Tibial nerve (tissue), 3 donors: ENCODE results near the gene GPRC5D.

Experiments
- POLR2A ChIP-seq, 2 donors: fragments of 450-650 bp; IDR thresholded peaks; one replicate each; pipeline ENCODE4 v1.6.1; 2017; ENCODE audit warnings: antibody characterized with exemption in 2 of 2, mild to moderate bottlenecking in 2 of 2, moderate library complexity in 2 of 2
- TF ChIP-seq, protein P1 (sequence below), 5 experiments: fragments of 200-600 bp in 3 of 5; fragments of 450-650 bp in 2 of 5; sonication (generic) in 3 of 5; IDR thresholded peaks; one replicate each; pipeline ENCODE4 v1.5.1; 2016 to 2019; ENCODE audit warnings: antibody characterized with exemption in 5 of 5, mild to moderate bottlenecking in 3 of 5, moderate library complexity in 2 of 5

DNA sequence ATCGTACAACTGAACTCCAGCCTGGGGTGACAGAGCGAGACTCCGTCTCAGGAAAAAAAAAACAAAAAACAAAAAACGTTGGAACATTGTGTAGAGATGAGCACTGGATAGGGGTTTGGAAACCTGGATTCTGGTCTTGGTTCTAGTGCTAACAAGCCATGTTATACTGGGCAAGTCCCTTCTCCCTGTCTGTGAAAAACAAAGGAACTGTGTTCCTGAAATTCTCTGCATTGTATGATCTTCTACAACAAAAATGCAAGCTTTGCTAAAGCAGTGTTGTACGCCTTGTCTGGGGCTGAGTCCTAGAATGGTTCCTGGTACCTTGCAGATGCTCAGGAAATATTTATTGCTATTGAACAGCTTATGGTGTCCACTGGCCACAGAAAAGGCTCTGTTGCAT is 13.4 kb downstream of the GPRC5D start:
- TF ChIP-seq, protein P1, sequence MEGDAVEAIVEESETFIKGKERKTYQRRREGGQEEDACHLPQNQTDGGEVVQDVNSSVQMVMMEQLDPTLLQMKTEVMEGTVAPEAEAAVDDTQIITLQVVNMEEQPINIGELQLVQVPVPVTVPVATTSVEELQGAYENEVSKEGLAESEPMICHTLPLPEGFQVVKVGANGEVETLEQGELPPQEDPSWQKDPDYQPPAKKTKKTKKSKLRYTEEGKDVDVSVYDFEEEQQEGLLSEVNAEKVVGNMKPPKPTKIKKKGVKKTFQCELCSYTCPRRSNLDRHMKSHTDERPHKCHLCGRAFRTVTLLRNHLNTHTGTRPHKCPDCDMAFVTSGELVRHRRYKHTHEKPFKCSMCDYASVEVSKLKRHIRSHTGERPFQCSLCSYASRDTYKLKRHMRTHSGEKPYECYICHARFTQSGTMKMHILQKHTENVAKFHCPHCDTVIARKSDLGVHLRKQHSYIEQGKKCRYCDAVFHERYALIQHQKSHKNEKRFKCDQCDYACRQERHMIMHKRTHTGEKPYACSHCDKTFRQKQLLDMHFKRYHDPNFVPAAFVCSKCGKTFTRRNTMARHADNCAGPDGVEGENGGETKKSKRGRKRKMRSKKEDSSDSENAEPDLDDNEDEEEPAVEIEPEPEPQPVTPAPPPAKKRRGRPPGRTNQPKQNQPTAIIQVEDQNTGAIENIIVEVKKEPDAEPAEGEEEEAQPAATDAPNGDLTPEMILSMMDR (IDR thresholded peaks at IDR 0.05) = no peak
- no peak for TF ChIP-seq POLR2A (IDR thresholded peaks at IDR 0.05)
